Measurements from ENCODE around the gene COL6A3. TPM values are rescaled to one million over a fixed set of nuclear protein-coding genes. Genes with fewer than 3 reads are reported as not detected.

The COL6A3 gene
- total RNA-seq, 1 donor from 2014 or later = 124 TPM

- H3K4me3 ChIP-seq (ENCODE audit: low read depth, low read length) = no peak overlapping the region
- no peaks in the 10 kb centered on the region for H3K27me3 ChIP-seq (ENCODE audit: control insufficient read depth, insufficient read depth, low read length)
- no peak for TF ChIP-seq CTCF (IDR thresholded peaks at IDR 0.05; ENCODE audit: insufficient read depth, low read length, poor library complexity, severe bottlenecking)
- DNase-seq (ENCODE audit: low read depth) = no peak
- H3K36me3 ChIP-seq (ENCODE audit: control insufficient read depth, insufficient read depth, low read length) = no peaks in the 10 kb centered on the region
These were observed 16.9 kb upstream of the COL6A3 start for GRCh38 chr2:237430861-237431260.

GRCh38 chr2:237429753-237430152, 15.8 kb upstream of the COL6A3 start:
- no peak for DNase-seq (ENCODE audit: low read depth)
- H3K27me3 ChIP-seq (ENCODE audit: control insufficient read depth, insufficient read depth, low read length) = no peaks in the 10 kb centered on the region
- TF ChIP-seq CTCF (IDR thresholded peaks at IDR 0.05; ENCODE audit: insufficient read depth, low read length, poor library complexity, severe bottlenecking) = no peak
- no peak overlapping the region for H3K4me3 ChIP-seq (ENCODE audit: low read depth, low read length)
- H3K36me3 ChIP-seq (ENCODE audit: control insufficient read depth, insufficient read depth, low read length) = no peaks in the 10 kb centered on the region

GRCh38 chr2:237427769-237428506, 14.0 kb upstream of the COL6A3 start:
- TF ChIP-seq CTCF (IDR thresholded peaks at IDR 0.05; ENCODE audit: insufficient read depth, low read length, poor library complexity, severe bottlenecking) = no peak
- no peak overlapping the region for H3K4me3 ChIP-seq (ENCODE audit: low read depth, low read length)
- H3K36me3 ChIP-seq (ENCODE audit: control insufficient read depth, insufficient read depth, low read length) = no peaks in the 10 kb centered on the region
- DNase-seq (ENCODE audit: low read depth) = no peak
- H3K27me3 ChIP-seq (ENCODE audit: control insufficient read depth, insufficient read depth, low read length) = no peaks in the 10 kb centered on the region

- no peaks in the 10 kb centered on the region for H3K36me3 ChIP-seq (ENCODE audit: control insufficient read depth, insufficient read depth, low read length)
These were observed 12.6 kb upstream of the COL6A3 start for GRCh38 chr2:237426517-237426916.

GRCh38 chr2:237425320-237425719, 11.4 kb upstream of the COL6A3 start:
- H3K36me3 ChIP-seq (ENCODE audit: control insufficient read depth, insufficient read depth, low read length) = no peaks in the 10 kb centered on the region
- no peak for TF ChIP-seq CTCF (IDR thresholded peaks at IDR 0.05; ENCODE audit: insufficient read depth, low read length, poor library complexity, severe bottlenecking)
- no peaks in the 10 kb centered on the region for H3K27me3 ChIP-seq (ENCODE audit: control insufficient read depth, insufficient read depth, low read length)
- no peak for DNase-seq (ENCODE audit: low read depth)
- H3K4me3 ChIP-seq (ENCODE audit: low read depth, low read length) = no peak overlapping the region

More at GRCh38 chr2:237426517-237426916, 12.6 kb upstream of the COL6A3 start:
- no peak for TF ChIP-seq CTCF (IDR thresholded peaks at IDR 0.05; ENCODE audit: insufficient read depth, low read length, poor library complexity, severe bottlenecking)
- Histone ChIP-seq H3K27me3 (ENCODE audit: control insufficient read depth, insufficient read depth, low read length) (no peaks in the 10 kb centered on the region), H3K4me3 (ENCODE audit: low read depth, low read length) (no peak overlapping the region)
- DNase-seq (ENCODE audit: low read depth) = no peak

- TF ChIP-seq CTCF (IDR thresholded peaks at IDR 0.05; ENCODE audit: insufficient read depth, low read length, poor library complexity, severe bottlenecking) = no peak
- H3K4me3 ChIP-seq (ENCODE audit: low read depth, low read length) = no peak overlapping the region
- no peaks in the 10 kb centered on the region for H3K27me3 ChIP-seq (ENCODE audit: control insufficient read depth, insufficient read depth, low read length)
- no peak for DNase-seq (ENCODE audit: low read depth)
- no peaks in the 10 kb centered on the region for H3K36me3 ChIP-seq (ENCODE audit: control insufficient read depth, insufficient read depth, low read length)
These were observed 10.6 kb upstream of the COL6A3 start for GRCh38 chr2:237424544-237424943.
